HepG2 (cell line): ENCODE data around the gene PCBD2. TPM values are rescaled to one million over a fixed set of nuclear protein-coding genes. Genes with fewer than 3 reads are reported as not detected.

Experiments
- ARNT ChIP-seq: fragments of 450-650 bp; IDR thresholded peaks from 2 replicates; pipeline ENCODE4 v1.6.1; 2017
- FOXC1 ChIP-seq: sonication (generic); formaldehyde crosslinking; IDR thresholded peaks from 2 replicates; pipeline ENCODE4 v1.8.0; 2022; ENCODE audit warnings: mild to moderate bottlenecking, missing genetic modification reagents, borderline replicate concordance
- HOXA3 ChIP-seq: sonication (generic); formaldehyde crosslinking; IDR thresholded peaks from 2 replicates; pipeline ENCODE4 v1.5.0; 2020; ENCODE audit warnings: missing genetic modification reagents
- HOXD1 ChIP-seq: sonication (generic); formaldehyde crosslinking; IDR thresholded peaks from 2 replicates; pipeline ENCODE4 v1.5.0; 2020; ENCODE audit warnings: missing genetic modification reagents
- KDM5B ChIP-seq: sonication (generic); formaldehyde crosslinking; IDR thresholded peaks from 2 replicates; pipeline ENCODE4 v1.4.0; 2020; ENCODE audit warnings: missing genetic modification reagents, mild to moderate bottlenecking, borderline replicate concordance
- KMT2A ChIP-seq: sonication (generic); formaldehyde crosslinking; IDR thresholded peaks from 2 replicates; pipeline ENCODE4 v1.4.0; 2020; ENCODE audit warnings: missing genetic modification reagents
- NR2F1 ChIP-seq, 2 experiments: fragments of 450-650 bp in 1 of 2; formaldehyde crosslinking in 1 of 2; IDR thresholded peaks; 2 replicates each; pipeline versions ENCODE4 v1.5.0 to v1.6.1; 2016 to 2020; ENCODE audit warnings: mild to moderate bottlenecking in 1 of 2, missing compliant biosample characterization in 1 of 2, missing genetic modification reagents in 1 of 2, moderate library complexity in 1 of 2
- RAD21 ChIP-seq: fragments of 450-650 bp; formaldehyde crosslinking; IDR thresholded peaks from 2 replicates; pipeline ENCODE4 v1.5.0; 2020; ENCODE audit warnings: mild to moderate bottlenecking
- RBFOX2 ChIP-seq: fragments of 200-400 bp; formaldehyde crosslinking; IDR thresholded peaks from 2 replicates; pipeline ENCODE4 v1.6.1; 2017; ENCODE audit warnings: low read depth, mild to moderate bottlenecking, low read length
- SIX4 ChIP-seq: sonication (generic); formaldehyde crosslinking; IDR thresholded peaks from 2 replicates; pipeline ENCODE4 v1.4.0; 2020; ENCODE audit warnings: missing genetic modification reagents
- ZBTB20 ChIP-seq: sonication (generic); formaldehyde crosslinking; IDR thresholded peaks from 2 replicates; pipeline ENCODE4 v1.8.1; 2023; ENCODE audit warnings: missing genetic modification reagents, low read depth, mild to moderate bottlenecking, borderline replicate concordance
- ZKSCAN1 ChIP-seq: fragments of 150-350 bp; IDR thresholded peaks from 2 replicates; pipeline ENCODE4 v1.6.1; 2014; ENCODE audit warnings: low read length
- ZNF253 ChIP-seq: sonication (generic); formaldehyde crosslinking; IDR thresholded peaks from 2 replicates; pipeline ENCODE4 v1.8.0; 2022; ENCODE audit warnings: mild to moderate bottlenecking, missing genetic modification reagents, borderline replicate concordance
- ZNF354B ChIP-seq: sonication (generic); formaldehyde crosslinking; IDR thresholded peaks from 2 replicates; pipeline ENCODE4 v1.8.0; 2022; ENCODE audit warnings: mild to moderate bottlenecking, missing genetic modification reagents
- ZNF567 ChIP-seq: sonication (generic); formaldehyde crosslinking; IDR thresholded peaks from 2 replicates; pipeline ENCODE4 v1.8.1; 2023; ENCODE audit warnings: mild to moderate bottlenecking, missing genetic modification reagents, borderline replicate concordance
- ZNF776 ChIP-seq: sonication (generic); formaldehyde crosslinking; IDR thresholded peaks from 2 replicates; pipeline ENCODE4 v1.4.0; 2020; ENCODE audit warnings: mild to moderate bottlenecking, missing genetic modification reagents
- ZNF782 ChIP-seq: sonication (generic); formaldehyde crosslinking; IDR thresholded peaks from 2 replicates; pipeline ENCODE4 v1.4.0; 2020; ENCODE audit warnings: missing genetic modification reagents, mild to moderate bottlenecking, borderline replicate concordance
- ZNF883 ChIP-seq: sonication (generic); formaldehyde crosslinking; IDR thresholded peaks from 2 replicates; pipeline ENCODE4 v1.5.1; 2020; ENCODE audit warnings: mild to moderate bottlenecking, missing genetic modification reagents; ENCODE audit errors: not compliant biosample characterization
- polyA plus RNA-seq, 8 experiments: library from polyadenylated mRNA; depleted of rRNA in 3 of 8; stranded (reverse) in 7 of 8; unstranded in 1 of 8; fragments of >200 nt; fragmentation: Illumina TruSeq in 4 of 8; extraction: Trizol in 4 of 8; gene quantifications; 2 replicates each; pipeline versions ENCODE4 v1.2.1 to v1.2.3, GENCODE V29; 2011 to 2016; ENCODE audit warnings: low read depth in 4 of 8, missing spikeins in 1 of 8, mixed read lengths in 1 of 8; ENCODE audit not compliant: insufficient read depth in 1 of 8
- total RNA-seq, 5 experiments: library from RNA; depleted of rRNA; stranded (reverse); fragments of >200 nt; fragmentation: Illumina TruSeq; extraction: Trizol; gene quantifications; 2 replicates each; pipeline ENCODE4 v1.2.3, GENCODE V29; 2016; ENCODE audit warnings: low read depth in 1 of 5
- TF ChIP-seq, protein P1 (sequence below): sonication (generic); formaldehyde crosslinking; IDR thresholded peaks from 2 replicates; pipeline ENCODE4 v1.9.0; 2021; ENCODE audit warnings: missing genetic modification reagents, borderline replicate concordance
- TF ChIP-seq, protein P2 (sequence below): sonication (generic); formaldehyde crosslinking; IDR thresholded peaks from 2 replicates; pipeline ENCODE4 v1.5.0; 2020; ENCODE audit warnings: missing genetic modification reagents, mild to moderate bottlenecking, borderline replicate concordance
- TF ChIP-seq, protein P3 (sequence below): sonication (generic); formaldehyde crosslinking; IDR thresholded peaks from 2 replicates; pipeline ENCODE4 v1.4.0; 2020; ENCODE audit warnings: missing genetic modification reagents
- TF ChIP-seq, protein P4 (sequence below): sonication (generic); formaldehyde crosslinking; IDR thresholded peaks from 2 replicates; pipeline ENCODE4 v1.8.0; 2022; ENCODE audit warnings: mild to moderate bottlenecking, missing genetic modification reagents

PCBD2 gene
- total and polyA plus RNA-seq, 2 of the 13 experiments (the other 11 are each of a cell fraction or from before 2014, with no cell fraction given): 5.5 to 12.0 TPM

DNA sequence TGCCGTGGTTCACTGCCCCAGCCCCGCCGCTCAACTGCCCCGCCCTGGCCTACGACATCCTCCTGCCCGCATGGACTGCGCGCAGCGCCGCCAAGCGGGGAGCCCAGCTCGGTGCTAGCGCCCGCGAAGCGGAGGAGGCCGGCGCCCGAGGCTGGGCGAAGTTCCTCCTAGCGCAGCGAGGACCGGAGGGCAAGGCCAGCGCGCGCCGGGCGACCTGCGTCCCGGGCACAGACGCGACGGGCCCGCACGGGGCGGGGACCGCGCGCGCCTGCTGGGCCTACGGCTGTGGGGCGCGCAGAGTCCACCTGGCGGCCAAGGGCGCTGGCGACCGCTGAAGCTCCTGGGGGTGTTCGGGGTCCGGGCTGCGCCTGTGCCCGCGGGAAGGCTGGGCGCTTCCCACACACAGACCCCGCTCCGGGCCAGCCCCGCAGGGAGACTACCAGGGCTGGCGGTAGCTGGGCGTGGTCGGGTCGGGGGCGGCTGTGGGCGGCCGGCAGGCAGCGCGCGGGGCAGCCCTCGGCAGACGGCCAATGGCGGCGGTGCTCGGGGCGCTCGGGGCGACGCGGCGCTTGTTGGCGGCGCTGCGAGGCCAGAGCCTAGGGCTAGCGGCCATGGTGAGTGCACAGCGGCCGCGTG is at the start of gene PCBD2 (continued):
- peak; percentile 31 for TF ChIP-seq ZNF883 (CRISPR knock-in tag)
- TF ChIP-seq ZNF354B (CRISPR knock-in tag): no peak
- no peak for TF ChIP-seq ZNF253 (CRISPR knock-in tag)
- TF ChIP-seq RAD21 (CRISPR knock-in tag): peak; percentile 88
- TF ChIP-seq ZNF782 (CRISPR knock-in tag): peak; percentile 80; the same call in 1 of the 2 replicates
- TF ChIP-seq FOXC1 (CRISPR knock-in tag): no peak
- peak in 1 of 2 experiments; percentile 44; a peak in 1 of 4 replicates for TF ChIP-seq NR2F1 (CRISPR knock-in tag; IDR thresholded peaks at IDR 0.05)
- TF ChIP-seq KMT2A (CRISPR knock-in tag): 0 out of 2 replicates have a peak, but pooled peaks have one; percentile 40
- TF ChIP-seq RBFOX2: peak; percentile 97
- TF ChIP-seq HOXD1: 0 out of 2 replicates have a peak, but pooled peaks have one; percentile 50
- TF ChIP-seq, protein P1, sequence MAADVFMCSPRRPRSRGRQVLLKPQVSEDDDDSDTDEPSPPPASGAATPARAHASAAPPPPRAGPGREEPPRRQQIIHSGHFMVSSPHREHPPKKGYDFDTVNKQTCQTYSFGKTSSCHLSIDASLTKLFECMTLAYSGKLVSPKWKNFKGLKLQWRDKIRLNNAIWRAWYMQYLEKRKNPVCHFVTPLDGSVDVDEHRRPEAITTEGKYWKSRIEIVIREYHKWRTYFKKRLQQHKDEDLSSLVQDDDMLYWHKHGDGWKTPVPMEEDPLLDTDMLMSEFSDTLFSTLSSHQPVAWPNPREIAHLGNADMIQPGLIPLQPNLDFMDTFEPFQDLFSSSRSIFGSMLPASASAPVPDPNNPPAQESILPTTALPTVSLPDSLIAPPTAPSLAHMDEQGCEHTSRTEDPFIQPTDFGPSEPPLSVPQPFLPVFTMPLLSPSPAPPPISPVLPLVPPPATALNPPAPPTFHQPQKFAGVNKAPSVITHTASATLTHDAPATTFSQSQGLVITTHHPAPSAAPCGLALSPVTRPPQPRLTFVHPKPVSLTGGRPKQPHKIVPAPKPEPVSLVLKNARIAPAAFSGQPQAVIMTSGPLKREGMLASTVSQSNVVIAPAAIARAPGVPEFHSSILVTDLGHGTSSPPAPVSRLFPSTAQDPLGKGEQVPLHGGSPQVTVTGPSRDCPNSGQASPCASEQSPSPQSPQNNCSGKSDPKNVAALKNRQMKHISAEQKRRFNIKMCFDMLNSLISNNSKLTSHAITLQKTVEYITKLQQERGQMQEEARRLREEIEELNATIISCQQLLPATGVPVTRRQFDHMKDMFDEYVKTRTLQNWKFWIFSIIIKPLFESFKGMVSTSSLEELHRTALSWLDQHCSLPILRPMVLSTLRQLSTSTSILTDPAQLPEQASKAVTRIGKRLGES (CRISPR knock-in tag): no peak; the same call in 1 of the 2 replicates
- TF ChIP-seq ARNT: no peak
- peak; percentile 71 for TF ChIP-seq ZBTB20 (CRISPR knock-in tag)
- TF ChIP-seq KDM5B (CRISPR knock-in tag): no peak; the same call in 1 of the 2 replicates
- TF ChIP-seq, protein P2, sequence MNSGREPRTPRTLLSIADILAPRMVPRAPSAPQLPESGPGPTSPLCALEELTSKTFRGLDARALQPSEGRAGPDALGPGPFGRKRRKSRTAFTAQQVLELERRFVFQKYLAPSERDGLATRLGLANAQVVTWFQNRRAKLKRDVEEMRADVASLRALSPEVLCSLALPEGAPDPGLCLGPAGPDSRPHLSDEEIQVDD (CRISPR knock-in tag): no peak
- peak; percentile 91 for TF ChIP-seq HOXA3 (CRISPR knock-in tag)
- TF ChIP-seq, protein P3, sequence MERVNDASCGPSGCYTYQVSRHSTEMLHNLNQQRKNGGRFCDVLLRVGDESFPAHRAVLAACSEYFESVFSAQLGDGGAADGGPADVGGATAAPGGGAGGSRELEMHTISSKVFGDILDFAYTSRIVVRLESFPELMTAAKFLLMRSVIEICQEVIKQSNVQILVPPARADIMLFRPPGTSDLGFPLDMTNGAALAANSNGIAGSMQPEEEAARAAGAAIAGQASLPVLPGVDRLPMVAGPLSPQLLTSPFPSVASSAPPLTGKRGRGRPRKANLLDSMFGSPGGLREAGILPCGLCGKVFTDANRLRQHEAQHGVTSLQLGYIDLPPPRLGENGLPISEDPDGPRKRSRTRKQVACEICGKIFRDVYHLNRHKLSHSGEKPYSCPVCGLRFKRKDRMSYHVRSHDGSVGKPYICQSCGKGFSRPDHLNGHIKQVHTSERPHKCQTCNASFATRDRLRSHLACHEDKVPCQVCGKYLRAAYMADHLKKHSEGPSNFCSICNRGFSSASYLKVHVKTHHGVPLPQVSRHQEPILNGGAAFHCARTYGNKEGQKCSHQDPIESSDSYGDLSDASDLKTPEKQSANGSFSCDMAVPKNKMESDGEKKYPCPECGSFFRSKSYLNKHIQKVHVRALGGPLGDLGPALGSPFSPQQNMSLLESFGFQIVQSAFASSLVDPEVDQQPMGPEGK (CRISPR knock-in tag): peak; percentile 76
- no peak; the same call in 1 of the 2 replicates for TF ChIP-seq ZKSCAN1
- peak; percentile 87; the same call in 1 of the 2 replicates for TF ChIP-seq ZNF776 (CRISPR knock-in tag)
- peak; percentile 36; the same call in 1 of the 2 replicates for TF ChIP-seq ZNF567 (CRISPR knock-in tag)
- TF ChIP-seq SIX4 (CRISPR knock-in tag): no peak
- TF ChIP-seq, protein P4, sequence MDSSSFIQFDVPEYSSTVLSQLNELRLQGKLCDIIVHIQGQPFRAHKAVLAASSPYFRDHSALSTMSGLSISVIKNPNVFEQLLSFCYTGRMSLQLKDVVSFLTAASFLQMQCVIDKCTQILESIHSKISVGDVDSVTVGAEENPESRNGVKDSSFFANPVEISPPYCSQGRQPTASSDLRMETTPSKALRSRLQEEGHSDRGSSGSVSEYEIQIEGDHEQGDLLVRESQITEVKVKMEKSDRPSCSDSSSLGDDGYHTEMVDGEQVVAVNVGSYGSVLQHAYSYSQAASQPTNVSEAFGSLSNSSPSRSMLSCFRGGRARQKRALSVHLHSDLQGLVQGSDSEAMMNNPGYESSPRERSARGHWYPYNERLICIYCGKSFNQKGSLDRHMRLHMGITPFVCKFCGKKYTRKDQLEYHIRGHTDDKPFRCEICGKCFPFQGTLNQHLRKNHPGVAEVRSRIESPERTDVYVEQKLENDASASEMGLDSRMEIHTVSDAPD (CRISPR knock-in tag): no peak
